HG02759 (cell line): Measurements from ENCODE around the gene NDUFS6.

ENCODE experiments used
- ATAC-seq: cut with Tn5 transposase; IDR thresholded peaks from one replicate; pipeline ENCODE4 v1.9.1; 2021; ENCODE audit warnings: mild to moderate bottlenecking, moderate library complexity; ENCODE audit not compliant: unreplicated experiment

Gene NDUFS6

DNA sequence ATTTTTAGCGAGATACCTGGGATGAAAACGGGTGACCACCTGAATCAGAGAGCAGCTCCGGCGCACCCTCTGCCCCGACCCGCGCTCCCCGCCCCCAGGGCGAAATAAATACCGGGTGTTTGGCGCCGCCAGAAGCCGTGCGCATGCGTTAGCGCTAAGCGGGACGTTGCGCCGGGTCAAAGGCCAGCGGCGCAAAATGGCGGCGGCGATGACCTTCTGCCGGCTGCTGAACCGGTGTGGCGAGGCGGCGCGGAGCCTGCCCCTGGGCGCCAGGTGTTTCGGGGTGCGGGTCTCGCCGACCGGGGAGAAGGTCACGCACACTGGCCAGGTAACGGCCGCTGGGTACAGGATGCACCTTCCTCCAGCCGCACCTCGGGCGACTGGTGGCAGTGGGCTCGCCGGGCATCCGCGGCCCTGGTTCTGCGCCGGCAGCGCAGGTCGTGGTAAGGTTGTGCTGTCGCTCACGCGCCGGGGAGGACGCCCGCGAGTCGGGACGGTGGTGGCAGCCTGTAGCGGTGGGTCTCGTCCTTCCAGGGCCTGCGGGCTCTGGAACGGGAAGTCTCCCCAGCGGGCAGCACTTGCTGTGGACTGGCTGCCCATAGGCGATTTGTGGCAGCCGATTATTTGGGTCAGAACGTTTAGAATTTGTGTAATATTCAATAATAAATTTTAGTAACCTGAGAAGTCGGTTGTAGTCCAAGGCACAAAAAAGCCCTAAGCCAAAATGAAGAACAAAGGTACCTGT lies at the start of gene NDUFS6:
TSS of gene NDUFS6 (plus strand) at position 186 of the 745 bp plus-strand sequence. CDS start at position 197, 11 bp downstream.
- peak; percentile 61 for ATAC-seq

- ATAC-seq = no peak
Measured at GRCh38 chr5:1751864-1752822, 49.1 kb upstream of the NDUFS6 start.

- ATAC-seq = no peak
Measured at GRCh38 chr5:1752881-1753280, 48.3 kb upstream of the NDUFS6 start.

DNA sequence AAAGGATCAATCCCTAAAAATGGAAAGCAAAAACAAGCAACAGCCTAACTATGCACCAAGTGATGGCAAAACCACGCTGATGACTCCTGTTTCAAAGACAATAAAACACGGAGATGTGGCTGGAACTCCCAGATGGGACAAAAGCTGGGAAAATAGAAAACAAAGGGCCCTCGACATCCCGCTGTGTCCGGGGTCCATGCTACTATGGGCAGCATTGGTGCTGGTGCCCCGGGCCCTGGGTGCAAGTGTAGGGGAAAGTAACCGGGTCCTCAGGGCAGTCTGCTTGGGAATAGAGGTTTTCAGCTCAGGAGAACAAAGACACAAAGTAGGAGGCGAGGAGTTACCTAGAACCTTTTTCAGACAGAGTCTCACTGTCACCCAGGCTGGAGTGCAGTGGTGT lies 47.7 kb upstream of the NDUFS6 start:
- no peak for ATAC-seq

GRCh38 chr5:1754531-1755220 lies 46.5 kb upstream of the NDUFS6 start:
- no peak for ATAC-seq

GRCh38 chr5:1755321-1755949 lies 45.8 kb upstream of the NDUFS6 start:
- no peak for ATAC-seq

GRCh38 chr5:1756481-1756880 lies 44.7 kb upstream of the NDUFS6 start:
- no peak for ATAC-seq

GRCh38 chr5:1757511-1757910 lies 43.7 kb upstream of the NDUFS6 start:
- ATAC-seq = no peak

GRCh38 chr5:1758574-1758973 lies 42.6 kb upstream of the NDUFS6 start:
- no peak for ATAC-seq

GRCh38 chr5:1759378-1759970 lies 41.7 kb upstream of the NDUFS6 start:
- ATAC-seq = no peak

GRCh38 chr5:1760231-1760630 lies 41.0 kb upstream of the NDUFS6 start:
- ATAC-seq = no peak

DNA sequence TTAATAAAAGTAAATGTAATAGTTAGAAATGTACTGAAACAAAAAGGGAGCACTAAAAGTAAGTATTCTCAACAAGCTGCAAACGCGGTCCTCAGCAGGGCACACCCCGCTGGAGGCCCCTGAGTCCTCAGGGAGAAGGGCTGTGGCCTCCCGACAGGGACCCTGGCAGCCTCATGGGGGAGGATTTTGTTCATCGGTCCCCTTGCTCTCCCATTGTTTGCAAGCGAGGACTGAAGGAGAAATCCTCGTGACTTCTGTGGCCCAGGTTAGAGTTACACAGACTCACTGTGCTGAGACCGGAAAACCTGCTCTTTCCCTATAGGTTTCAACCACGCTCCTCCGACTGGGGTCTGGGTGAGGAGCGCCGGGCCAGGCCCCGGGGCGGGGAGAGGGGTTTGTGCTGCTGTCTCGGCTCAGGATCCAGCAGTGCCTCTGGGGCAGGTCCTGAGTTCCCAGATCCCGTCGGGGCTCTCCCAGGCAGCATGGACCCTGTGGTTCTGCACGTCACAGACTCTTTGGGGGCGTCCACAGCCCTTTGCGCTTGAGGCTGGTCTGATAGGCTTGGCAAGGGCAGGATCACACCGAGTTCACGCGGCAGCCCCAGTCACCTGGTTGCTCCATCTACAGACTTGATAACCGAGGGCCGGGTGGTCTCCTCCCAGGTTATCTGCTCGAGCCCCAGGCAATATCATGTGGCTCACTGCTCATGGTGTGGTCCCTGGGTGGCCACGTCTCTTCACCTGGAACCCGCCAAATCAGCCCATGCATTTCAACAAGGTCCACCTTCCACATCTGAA lies 40.4 kb upstream of the NDUFS6 start:
- no peak for ATAC-seq

- no peak for ATAC-seq
Measured at GRCh38 chr5:1761453-1761755, 39.8 kb upstream of the NDUFS6 start.

DNA sequence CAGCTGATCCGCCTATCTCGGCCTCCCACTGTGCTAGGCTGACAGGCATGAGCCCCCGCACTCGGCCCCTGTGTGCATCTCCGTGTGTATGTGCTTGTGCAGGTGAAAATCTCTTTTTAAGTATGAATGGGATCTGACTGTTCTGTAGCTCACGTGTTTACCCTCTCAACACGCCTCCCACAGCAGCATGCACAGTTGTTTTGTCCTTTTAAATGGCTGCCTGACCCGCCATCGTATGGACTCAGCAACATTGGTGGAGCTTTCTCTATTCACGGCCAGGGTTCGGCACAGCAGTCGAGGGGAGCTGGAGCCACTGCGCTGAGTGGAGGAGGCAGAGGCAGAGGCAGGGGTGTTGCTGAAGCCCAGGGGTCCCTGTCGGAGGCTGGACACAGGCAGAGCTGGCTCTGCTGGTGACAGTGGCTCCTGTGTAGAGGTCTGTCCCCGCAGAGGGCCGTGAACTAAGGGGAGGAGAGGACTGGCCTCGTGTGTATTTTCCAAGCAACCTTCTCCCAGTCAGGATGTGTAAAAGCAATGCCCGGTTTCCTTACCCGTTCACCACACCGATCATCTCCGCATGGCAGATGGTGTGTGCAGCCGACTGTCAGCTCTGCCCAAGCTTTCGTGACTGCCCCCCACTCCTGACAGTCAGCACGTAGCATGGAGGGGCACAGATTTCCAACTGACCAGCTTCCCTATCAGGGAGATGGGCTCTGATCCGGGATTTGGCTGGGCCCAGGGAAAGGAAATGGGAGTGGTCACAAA lies 38.9 kb upstream of the NDUFS6 start:
- ATAC-seq = no peak

DNA sequence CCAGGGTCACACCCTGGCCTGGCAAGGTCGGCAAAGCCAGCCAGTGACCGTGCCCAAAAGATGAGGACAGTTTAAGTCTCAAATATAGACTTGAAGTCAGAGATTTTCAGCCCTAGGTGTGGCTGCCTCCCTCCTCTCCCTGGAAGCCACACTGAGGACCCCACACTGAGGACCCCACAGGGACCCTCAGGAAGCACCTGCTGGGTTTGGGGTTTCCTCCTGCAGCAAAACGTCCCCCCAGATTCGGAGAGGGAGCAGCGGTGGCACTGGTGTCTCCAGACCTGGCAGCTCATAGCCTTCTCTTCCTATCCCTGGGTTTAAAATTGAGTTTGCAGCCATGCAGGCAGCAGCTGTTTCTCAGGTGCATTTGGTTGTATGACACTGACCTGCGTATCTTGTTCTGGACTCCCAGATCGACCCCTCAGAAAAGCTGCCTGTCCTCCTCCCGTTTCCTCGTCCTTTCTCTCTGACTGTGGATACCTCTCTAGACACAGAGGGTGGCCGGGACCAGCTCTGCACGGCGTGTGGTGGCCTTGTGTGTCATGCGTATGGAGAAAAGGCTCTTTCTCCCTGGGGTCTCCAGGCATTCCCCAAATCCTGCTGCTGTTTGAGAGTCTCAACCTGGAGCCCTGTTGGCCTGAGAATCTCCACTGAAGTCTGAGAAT lies 38.2 kb upstream of the NDUFS6 start:
- no peak for ATAC-seq

- ATAC-seq = no peak
Measured at GRCh38 chr5:1763548-1763911, 37.7 kb upstream of the NDUFS6 start.

DNA sequence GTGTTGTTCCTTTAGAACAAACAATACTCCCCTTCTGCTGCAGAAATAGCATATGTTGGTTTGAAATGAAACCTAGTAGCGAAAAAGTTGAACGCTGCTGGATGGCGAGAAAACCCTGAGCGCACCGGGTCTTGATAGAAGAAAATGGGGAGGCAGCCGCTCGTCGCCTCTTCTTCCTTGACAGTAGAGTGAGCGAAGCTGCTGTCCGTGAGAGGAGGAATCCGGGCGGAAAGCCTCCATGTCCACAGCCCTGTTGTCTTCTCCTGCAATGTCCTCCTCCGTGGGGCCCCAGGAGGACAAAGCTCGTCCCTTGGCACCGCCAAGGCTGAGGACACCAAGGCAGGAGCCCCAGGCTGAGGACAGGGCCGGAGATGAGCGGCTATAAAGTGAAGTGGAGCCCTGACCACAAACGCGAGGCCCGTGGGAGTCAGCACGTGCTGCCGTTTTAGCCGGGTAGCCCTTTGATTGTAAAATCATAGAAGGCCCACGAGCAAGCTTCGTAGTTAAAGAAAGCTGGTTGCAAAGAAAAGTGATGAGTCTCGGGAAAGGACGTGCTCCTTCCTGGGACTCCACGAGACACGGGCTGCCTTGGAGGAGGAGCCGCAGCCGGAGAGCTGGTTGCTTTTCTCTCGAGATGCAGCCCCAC lies 37.1 kb upstream of the NDUFS6 start:
- ATAC-seq = no peak

GRCh38 chr5:1764606-1764960 lies 36.6 kb upstream of the NDUFS6 start:
- ATAC-seq = no peak
